Measurements from ENCODE around the gene STRIP1.

DNA sequence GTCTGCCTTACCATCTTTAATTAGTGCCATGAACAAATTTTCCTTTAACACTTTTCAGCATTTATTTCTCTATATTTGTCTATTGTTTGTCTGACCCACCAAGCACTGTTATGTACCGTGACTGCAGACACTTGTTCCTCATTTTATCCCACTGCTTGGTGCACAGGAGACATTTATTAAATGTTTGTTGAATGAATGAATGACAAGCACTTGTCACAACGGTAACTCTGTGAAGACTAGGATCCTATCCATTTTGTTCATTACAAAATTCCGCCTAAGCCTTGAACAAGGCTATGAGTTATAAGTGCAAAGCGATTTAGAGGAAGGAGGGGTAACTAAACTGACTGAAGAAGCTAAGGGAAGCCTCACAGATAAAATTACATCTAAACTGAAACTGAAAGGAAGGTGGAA is 379 bp upstream of the STRIP1 start:
- TF ChIP-seq, protein P1, sequence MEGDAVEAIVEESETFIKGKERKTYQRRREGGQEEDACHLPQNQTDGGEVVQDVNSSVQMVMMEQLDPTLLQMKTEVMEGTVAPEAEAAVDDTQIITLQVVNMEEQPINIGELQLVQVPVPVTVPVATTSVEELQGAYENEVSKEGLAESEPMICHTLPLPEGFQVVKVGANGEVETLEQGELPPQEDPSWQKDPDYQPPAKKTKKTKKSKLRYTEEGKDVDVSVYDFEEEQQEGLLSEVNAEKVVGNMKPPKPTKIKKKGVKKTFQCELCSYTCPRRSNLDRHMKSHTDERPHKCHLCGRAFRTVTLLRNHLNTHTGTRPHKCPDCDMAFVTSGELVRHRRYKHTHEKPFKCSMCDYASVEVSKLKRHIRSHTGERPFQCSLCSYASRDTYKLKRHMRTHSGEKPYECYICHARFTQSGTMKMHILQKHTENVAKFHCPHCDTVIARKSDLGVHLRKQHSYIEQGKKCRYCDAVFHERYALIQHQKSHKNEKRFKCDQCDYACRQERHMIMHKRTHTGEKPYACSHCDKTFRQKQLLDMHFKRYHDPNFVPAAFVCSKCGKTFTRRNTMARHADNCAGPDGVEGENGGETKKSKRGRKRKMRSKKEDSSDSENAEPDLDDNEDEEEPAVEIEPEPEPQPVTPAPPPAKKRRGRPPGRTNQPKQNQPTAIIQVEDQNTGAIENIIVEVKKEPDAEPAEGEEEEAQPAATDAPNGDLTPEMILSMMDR (IDR thresholded peaks at IDR 0.05): no peak
- TF ChIP-seq RAD21 (IDR thresholded peaks at IDR 0.05; ENCODE audit: low read length) (no peak), EZH2phosphoT487 (IDR thresholded peaks at IDR 0.05; ENCODE audit: borderline replicate concordance, low read depth) (no peak), FOXJ3 (CRISPR knock-in tag; IDR thresholded peaks at IDR 0.05) (no peak), TEAD4 (IDR thresholded peaks at IDR 0.05; ENCODE audit: borderline replicate concordance, insufficient read depth) (no peak), EP300 (IDR thresholded peaks at IDR 0.05; ENCODE audit: borderline replicate concordance in 1 of 2, low read depth in 1 of 2, low read length in 1 of 2) (no peak), GABPA (IDR thresholded peaks at IDR 0.05; ENCODE audit: low read depth) (no peak), ELF1 (IDR thresholded peaks at IDR 0.05) (no peak), CHD2 (IDR thresholded peaks at IDR 0.05; ENCODE audit: low read length, partially characterized antibody) (no peak)
- TF ChIP-seq, protein P2, sequence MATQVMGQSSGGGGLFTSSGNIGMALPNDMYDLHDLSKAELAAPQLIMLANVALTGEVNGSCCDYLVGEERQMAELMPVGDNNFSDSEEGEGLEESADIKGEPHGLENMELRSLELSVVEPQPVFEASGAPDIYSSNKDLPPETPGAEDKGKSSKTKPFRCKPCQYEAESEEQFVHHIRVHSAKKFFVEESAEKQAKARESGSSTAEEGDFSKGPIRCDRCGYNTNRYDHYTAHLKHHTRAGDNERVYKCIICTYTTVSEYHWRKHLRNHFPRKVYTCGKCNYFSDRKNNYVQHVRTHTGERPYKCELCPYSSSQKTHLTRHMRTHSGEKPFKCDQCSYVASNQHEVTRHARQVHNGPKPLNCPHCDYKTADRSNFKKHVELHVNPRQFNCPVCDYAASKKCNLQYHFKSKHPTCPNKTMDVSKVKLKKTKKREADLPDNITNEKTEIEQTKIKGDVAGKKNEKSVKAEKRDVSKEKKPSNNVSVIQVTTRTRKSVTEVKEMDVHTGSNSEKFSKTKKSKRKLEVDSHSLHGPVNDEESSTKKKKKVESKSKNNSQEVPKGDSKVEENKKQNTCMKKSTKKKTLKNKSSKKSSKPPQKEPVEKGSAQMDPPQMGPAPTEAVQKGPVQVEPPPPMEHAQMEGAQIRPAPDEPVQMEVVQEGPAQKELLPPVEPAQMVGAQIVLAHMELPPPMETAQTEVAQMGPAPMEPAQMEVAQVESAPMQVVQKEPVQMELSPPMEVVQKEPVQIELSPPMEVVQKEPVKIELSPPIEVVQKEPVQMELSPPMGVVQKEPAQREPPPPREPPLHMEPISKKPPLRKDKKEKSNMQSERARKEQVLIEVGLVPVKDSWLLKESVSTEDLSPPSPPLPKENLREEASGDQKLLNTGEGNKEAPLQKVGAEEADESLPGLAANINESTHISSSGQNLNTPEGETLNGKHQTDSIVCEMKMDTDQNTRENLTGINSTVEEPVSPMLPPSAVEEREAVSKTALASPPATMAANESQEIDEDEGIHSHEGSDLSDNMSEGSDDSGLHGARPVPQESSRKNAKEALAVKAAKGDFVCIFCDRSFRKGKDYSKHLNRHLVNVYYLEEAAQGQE (IDR thresholded peaks at IDR 0.05; ENCODE audit: low read depth, low read length): no peak
